GM13977 (cell line): ENCODE results near the gene RAB3GAP1.

ENCODE experiments used
- DNase-seq: peaks from one replicate; pipeline ENCODE4 v3.0.0; 2012; ENCODE audit warnings: low spot score
- in situ Hi-C: fragments of 300-500 bp; cut with MboI; formaldehyde crosslinking; loops from one replicate; pipeline ENCODE4 v1.12.0; 2022; ENCODE audit warnings: low sequenced_read_pairs, low pct_unique_long_range_greater_than_20kb, mixed read lengths, inconsistent platforms; ENCODE audit not compliant: unreplicated experiment
- TF ChIP-seq, protein P1 (sequence below): IDR thresholded peaks from 2 replicates; pipeline ENCODE4 v1.5.1; 2012; ENCODE audit warnings: mild to moderate bottlenecking, control low read depth; ENCODE audit not compliant: insufficient read depth; ENCODE audit errors: extremely low read depth, missing control alignments

Gene RAB3GAP1

DNA sequence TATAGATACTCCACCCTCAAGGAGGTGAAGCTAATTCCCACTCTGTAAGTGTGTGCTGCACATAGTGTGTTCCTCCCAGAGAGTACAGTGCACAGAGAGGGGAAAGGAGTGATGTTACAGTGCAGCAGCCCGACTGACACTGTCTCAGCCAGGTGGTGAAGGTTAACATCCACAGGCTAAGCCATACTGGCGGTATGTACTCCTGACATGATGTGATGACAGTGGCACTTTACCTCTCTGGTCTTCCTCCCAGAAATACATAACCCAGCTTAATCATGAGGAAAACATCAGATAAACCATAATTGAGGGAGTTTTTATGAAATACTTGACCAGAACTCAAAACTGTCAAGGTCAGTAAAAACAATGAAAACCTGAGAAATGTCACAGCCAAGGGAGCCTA lies 107.1 kb downstream of the RAB3GAP1 start:
- in situ Hi-C loops, result no loop called here
- TF ChIP-seq, protein P1, sequence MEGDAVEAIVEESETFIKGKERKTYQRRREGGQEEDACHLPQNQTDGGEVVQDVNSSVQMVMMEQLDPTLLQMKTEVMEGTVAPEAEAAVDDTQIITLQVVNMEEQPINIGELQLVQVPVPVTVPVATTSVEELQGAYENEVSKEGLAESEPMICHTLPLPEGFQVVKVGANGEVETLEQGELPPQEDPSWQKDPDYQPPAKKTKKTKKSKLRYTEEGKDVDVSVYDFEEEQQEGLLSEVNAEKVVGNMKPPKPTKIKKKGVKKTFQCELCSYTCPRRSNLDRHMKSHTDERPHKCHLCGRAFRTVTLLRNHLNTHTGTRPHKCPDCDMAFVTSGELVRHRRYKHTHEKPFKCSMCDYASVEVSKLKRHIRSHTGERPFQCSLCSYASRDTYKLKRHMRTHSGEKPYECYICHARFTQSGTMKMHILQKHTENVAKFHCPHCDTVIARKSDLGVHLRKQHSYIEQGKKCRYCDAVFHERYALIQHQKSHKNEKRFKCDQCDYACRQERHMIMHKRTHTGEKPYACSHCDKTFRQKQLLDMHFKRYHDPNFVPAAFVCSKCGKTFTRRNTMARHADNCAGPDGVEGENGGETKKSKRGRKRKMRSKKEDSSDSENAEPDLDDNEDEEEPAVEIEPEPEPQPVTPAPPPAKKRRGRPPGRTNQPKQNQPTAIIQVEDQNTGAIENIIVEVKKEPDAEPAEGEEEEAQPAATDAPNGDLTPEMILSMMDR, result no peak
- no peak for DNase-seq

DNA sequence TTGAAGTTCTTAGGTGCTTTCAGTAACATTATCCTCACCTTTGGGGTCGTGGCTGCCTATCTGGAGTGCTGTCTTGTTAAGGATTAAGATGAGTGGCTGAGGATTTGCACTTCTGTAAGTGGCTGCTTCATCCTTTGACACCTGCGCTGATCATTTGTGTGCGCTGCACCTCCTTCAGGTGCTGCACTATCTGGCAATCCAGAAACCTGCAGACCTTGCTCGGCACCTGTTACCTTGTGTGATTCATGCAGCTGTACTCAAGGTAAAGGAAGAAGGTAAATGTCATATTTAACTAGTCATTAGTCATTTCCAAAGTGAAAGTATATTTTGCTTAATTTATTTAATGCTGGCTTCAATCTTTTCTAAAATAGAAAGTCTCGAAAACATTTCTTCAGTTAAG lies 110.3 kb downstream of the RAB3GAP1 start:
- TF ChIP-seq, protein P1, result no peak
- no peak for DNase-seq
- in situ Hi-C loops, result no loop called here

DNA sequence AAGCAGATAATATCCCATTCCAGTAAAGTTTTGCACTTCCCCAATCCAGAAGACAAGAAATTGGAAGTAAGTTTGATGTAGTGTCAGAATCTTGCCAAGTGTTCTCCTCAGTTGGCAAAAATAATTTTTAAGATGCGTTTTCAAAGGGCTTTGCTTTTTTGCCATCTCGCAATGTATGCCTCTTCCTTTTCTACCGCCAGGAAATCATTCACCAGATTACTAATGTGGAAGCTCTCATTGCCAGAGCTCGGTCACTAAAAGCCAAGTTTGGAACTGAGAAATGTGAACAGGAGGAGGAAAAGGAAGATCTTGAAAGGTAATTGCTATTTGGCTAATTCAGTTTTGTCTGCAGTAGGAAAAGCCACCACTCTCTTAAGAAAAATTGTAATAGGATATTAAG lies 110.7 kb downstream of the RAB3GAP1 start:
- DNase-seq, result no peak
- TF ChIP-seq, protein P1, result no peak
- in situ Hi-C loops, result no loop called here

DNA sequence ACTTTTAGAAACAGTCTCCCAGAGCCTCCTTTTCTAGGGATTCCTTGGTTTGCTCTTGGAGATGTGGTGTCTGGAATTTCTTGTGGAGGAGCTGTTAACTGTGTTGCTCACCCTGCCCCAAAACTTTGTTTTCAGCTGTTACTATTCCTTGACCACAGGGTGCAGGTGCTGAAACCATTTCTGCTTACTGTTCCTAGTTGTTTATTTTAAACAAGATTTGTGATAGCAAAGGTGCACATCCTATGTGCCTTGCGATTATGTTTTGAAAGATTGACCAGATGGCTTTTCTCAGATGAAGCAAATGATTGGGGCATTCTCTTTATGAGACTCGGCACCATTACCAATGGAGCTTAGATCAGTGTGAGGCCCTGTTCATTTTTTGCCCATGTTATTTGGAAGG lies 111.2 kb downstream of the RAB3GAP1 start:
- TF ChIP-seq, protein P1, result no peak
- DNase-seq, result no peak
- in situ Hi-C loops, result no loop called here

DNA sequence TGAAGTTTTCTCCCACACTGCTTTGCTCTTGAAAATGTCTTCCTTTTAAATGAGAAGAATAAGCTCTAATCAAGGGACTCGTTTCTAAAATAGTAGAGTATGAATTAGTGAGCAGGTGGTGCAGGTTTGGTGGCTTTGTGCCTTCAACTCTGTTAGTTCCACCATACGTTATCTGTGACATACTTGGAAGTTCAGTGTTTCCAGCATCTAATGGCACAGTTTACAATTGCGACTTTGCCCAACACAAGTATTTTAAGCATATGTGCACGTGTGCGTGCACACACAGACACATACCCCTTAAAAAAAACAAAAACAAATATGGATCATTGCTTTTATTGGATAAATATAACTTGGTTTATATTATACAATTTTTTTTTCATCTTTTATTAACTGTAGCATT lies 111.8 kb downstream of the RAB3GAP1 start:
- TF ChIP-seq, protein P1, result no peak
- no peak for DNase-seq
- in situ Hi-C loops, result no loop called here

DNA sequence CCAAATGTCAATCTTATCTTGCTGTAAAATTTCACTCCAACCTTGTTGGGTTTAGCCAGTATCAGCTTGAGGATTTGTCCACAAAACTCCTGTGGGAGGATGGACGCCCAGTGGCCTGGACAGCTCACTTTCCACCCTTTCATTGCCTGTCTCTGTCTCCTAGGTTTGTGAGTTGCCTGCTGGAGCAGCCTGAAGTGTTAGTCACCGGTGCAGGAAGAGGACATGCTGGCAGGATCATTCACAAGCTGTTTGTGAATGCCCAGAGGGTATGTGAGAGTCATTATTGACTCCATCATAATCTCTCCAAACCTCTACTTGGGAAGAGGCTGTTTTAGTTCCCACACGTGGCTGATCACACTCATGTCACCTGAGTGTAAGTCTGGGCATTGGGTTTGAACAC lies 112.3 kb downstream of the RAB3GAP1 start:
- TF ChIP-seq, protein P1, result no peak
- no peak for DNase-seq
- in situ Hi-C loops, result no loop called here

DNA sequence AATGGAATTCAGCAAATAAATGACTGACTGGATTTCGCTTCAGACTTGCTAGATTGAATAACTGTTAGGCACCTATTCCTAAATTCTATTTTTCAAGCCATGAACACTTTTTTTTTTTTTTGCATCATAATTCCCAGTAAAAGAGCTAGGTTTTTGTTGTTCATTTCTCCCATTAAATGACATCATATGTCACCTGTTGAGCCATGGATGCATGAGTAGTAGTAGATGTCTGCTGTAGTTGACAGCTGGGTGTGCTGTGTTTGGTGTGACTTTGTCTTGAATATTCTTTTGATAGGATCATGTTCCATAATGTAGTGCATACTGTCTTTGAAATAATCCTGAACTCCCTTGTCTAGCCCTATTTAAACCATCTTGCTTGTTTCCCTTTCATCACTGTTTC lies 115.2 kb downstream of the RAB3GAP1 start:
- in situ Hi-C loops, result no loop called here
- TF ChIP-seq, protein P1, result no peak
- no peak for DNase-seq
